Measurements from ENCODE around the gene SLA2.

- TF ChIP-seq EP300 (IDR thresholded peaks at IDR 0.05; ENCODE audit: borderline replicate concordance in 1 of 2, low read depth in 2 of 2, low read length in 2 of 2): no peak
- no peak for TF ChIP-seq CTCF (IDR thresholded peaks at IDR 0.05; ENCODE audit: control extremely low read depth in 1 of 3, insufficient read depth in 1 of 3, low read depth in 1 of 3, low read length in 3 of 3)
- TF ChIP-seq CREB1 (IDR thresholded peaks at IDR 0.05): no peak; the same call in 1 of the 2 replicates
- TF ChIP-seq EZH2 (IDR thresholded peaks at IDR 0.05; ENCODE audit: low read depth, low read length, severe bottlenecking): no peak
- TF ChIP-seq CHD1 (IDR thresholded peaks at IDR 0.05; ENCODE audit: low read depth, low read length): no peak
- TF ChIP-seq SIN3A (conservative IDR thresholded peaks at IDR 0.05 in 1 of 2, IDR thresholded peaks at IDR 0.05 in 1 of 2; ENCODE audit: low read depth in 1 of 2, low read length in 2 of 2): 0 out of 4 replicates have a peak, but pooled peaks of 1 of the 2 experiments have one; percentile 5
- no peak for TF ChIP-seq NRF1 (IDR thresholded peaks at IDR 0.05; ENCODE audit: low read depth, low read length)
- TF ChIP-seq CHD2 (IDR thresholded peaks at IDR 0.05; ENCODE audit: low read length): no peak
These were observed 31.4 kb upstream of the SLA2 start for GRCh38 chr20:36677422-36677771.
